Nephron (organoid): ENCODE measurements around the gene AGBL5.

Experiments
- H3K27ac Mint-ChIP-seq, 3 experiments: 2 replicates each; pipeline ENCODE4 v1.8.0; 2020; ENCODE audit warnings: mixed read lengths in 3 of 3, mild to moderate bottlenecking in 2 of 3, moderate library complexity in 1 of 3
- H3K27me3 Mint-ChIP-seq: 2 replicates; pipeline ENCODE4 v1.8.0; 2021; ENCODE audit warnings: low read depth, mild to moderate bottlenecking, moderate library complexity, mixed read lengths
- H3K36me3 Mint-ChIP-seq: 2 replicates; pipeline ENCODE4 v1.8.0; 2020; ENCODE audit warnings: low read depth, mixed read lengths
- H3K4me1 Mint-ChIP-seq: 2 replicates; pipeline ENCODE4 v1.8.0; 2020; ENCODE audit warnings: mixed read lengths
- H3K4me3 Mint-ChIP-seq, 3 experiments: 2 replicates each; pipeline ENCODE4 v1.8.0; 2020; ENCODE audit warnings: mild to moderate bottlenecking in 3 of 3, mixed read lengths in 3 of 3, moderate library complexity in 2 of 3
- H3K9me3 Mint-ChIP-seq: 2 replicates; pipeline ENCODE4 v1.8.0; 2020; ENCODE audit warnings: mixed read lengths
- CTCF ChIP-seq, 3 experiments: fragments of 200-600 bp; sonication (generic); IDR thresholded peaks; one replicate each; pipeline ENCODE4 v1.5.0; 2021; ENCODE audit warnings: antibody characterized with exemption in 3 of 3; ENCODE audit not compliant: unreplicated experiment in 3 of 3

The AGBL5 gene

GRCh38 chr2:27085062-27085672 is 33.7 kb downstream of the AGBL5 start:
- Mint-ChIP-seq H3K27ac (peak overlapping the region; percentile 54 to 82 (median 71)), H3K4me1 (peaks cover 49% of the 10 kb centered on the region), H3K27me3 (peaks cover 16% of the 10 kb centered on the region), H3K9me3 (no peaks in the 10 kb centered on the region), H3K4me3 (peak overlapping the region; percentile 73 to 84 (median 76)), H3K36me3 (peaks cover 7% of the 10 kb centered on the region)
- no peak for TF ChIP-seq CTCF (IDR thresholded peaks at IDR 0.05; ENCODE audit: unreplicated experiment in 3 of 3)

GRCh38 chr2:27085673-27086089 is 34.2 kb downstream of the AGBL5 start:
- Mint-ChIP-seq H3K4me1 (peaks cover 44% of the 10 kb centered on the region), H3K4me3 (peak overlapping the region; percentile 73 to 84 (median 76)), H3K36me3 (peaks cover 7% of the 10 kb centered on the region), H3K27ac (peak overlapping the region; percentile 54 to 82 (median 71)), H3K27me3 (peaks cover 16% of the 10 kb centered on the region), H3K9me3 (no peaks in the 10 kb centered on the region)
- peak in 1 of 3 experiments; percentile 28 for TF ChIP-seq CTCF (IDR thresholded peaks at IDR 0.05; ENCODE audit: unreplicated experiment in 3 of 3)

- TF ChIP-seq CTCF (IDR thresholded peaks at IDR 0.05; ENCODE audit: unreplicated experiment in 3 of 3), result peak; percentile 93 to 95 (median 93)
- Mint-ChIP-seq H3K27me3 (peaks cover 15% of the 10 kb centered on the region), H3K4me1 (peaks cover 39% of the 10 kb centered on the region), H3K4me3 (peak overlapping the region; percentile 84 to 87 (median 86)), H3K9me3 (no peaks in the 10 kb centered on the region), H3K36me3 (peaks cover 4% of the 10 kb centered on the region), H3K27ac (peak overlapping the region in 1 of 3 experiments; percentile 67)
These were observed 34.7 kb downstream of the AGBL5 start for GRCh38 chr2:27086090-27086723.

- Mint-ChIP-seq H3K9me3 (no peaks in the 10 kb centered on the region), H3K36me3 (no peaks in the 10 kb centered on the region), H3K27me3 (peaks cover 13% of the 10 kb centered on the region), H3K4me3 (peak within 1 kb of the TSS; percentile 84 to 87 (median 86)), H3K4me1 (peaks cover 33% of the 10 kb centered on the region), H3K27ac (peak within 1 kb of the TSS; percentile 54 to 82 (median 71))
- TF ChIP-seq CTCF (IDR thresholded peaks at IDR 0.05; ENCODE audit: unreplicated experiment in 3 of 3), result peak in 2 of 3 experiments; percentile 39 to 42
These were observed 35.5 kb downstream of the AGBL5 start, which contains the start of gene KHK for GRCh38 chr2:27086724-27087593. TSS of gene KHK (plus strand) at chr2:27086772. CDS start at chr2:27087260, 488 bp downstream.

GRCh38 chr2:27087823-27088410 is 36.4 kb downstream of the AGBL5 start:
- no peak for TF ChIP-seq CTCF (IDR thresholded peaks at IDR 0.05; ENCODE audit: unreplicated experiment in 3 of 3)
- Mint-ChIP-seq H3K9me3 (no peaks in the 10 kb centered on the region), H3K4me3 (peak overlapping the region; percentile 82 to 85 (median 84))

More at GRCh38 chr2:27087823-27088410, 36.4 kb downstream of the AGBL5 start:
- Mint-ChIP-seq H3K27me3 (peaks cover 13% of the 10 kb centered on the region), H3K36me3 (no peaks in the 10 kb centered on the region), H3K27ac (no peak overlapping the region), H3K4me1 (peaks cover 33% of the 10 kb centered on the region)
